Loucy (cell line): ENCODE results near the gene SRGAP1.

Source experiments
- H2AFZ ChIP-seq: fragments of 200-600 bp; sonication (generic); 2 replicates; pipeline ENCODE4 v1.6.0; 2016; ENCODE audit warnings: antibody characterized with exemption, mild to moderate bottlenecking, low read length, moderate library complexity
- H3F3A ChIP-seq: fragments of 200-600 bp; 2 replicates; pipeline ENCODE4 v1.6.0; 2016; ENCODE audit warnings: antibody characterized with exemption, low read depth, mild to moderate bottlenecking
- H3K27me3 ChIP-seq: fragments of 200-600 bp; sonication (generic); 2 replicates; pipeline ENCODE4 v1.6.1; 2014; ENCODE audit warnings: low read length, mild to moderate bottlenecking; ENCODE audit not compliant: insufficient read depth, poor library complexity, severe bottlenecking
- H3K36me3 ChIP-seq: fragments of 200-600 bp; sonication (generic); 2 replicates; pipeline ENCODE4 v1.6.1; 2016; ENCODE audit warnings: low read length; ENCODE audit not compliant: insufficient read depth
- H3K4me1 ChIP-seq: fragments of 200-600 bp; sonication (generic); 2 replicates; pipeline ENCODE4 v1.5.1; 2014; ENCODE audit warnings: low read length, mild to moderate bottlenecking; ENCODE audit not compliant: insufficient read depth, poor library complexity, severe bottlenecking
- H3K4me2 ChIP-seq: fragments of 200-600 bp; sonication (generic); 2 replicates; pipeline ENCODE4 v1.6.0; 2014; ENCODE audit warnings: antibody characterized with exemption, low read length, low read depth, mild to moderate bottlenecking; ENCODE audit not compliant: poor library complexity, severe bottlenecking
- H3K4me3 ChIP-seq: fragments of 200-600 bp; sonication (generic); 2 replicates; pipeline ENCODE4 v1.5.1; 2014; ENCODE audit warnings: low read length, mild to moderate bottlenecking, mixed read lengths; ENCODE audit not compliant: poor library complexity, severe bottlenecking
- H3K79me2 ChIP-seq: fragments of 200-600 bp; sonication (generic); 2 replicates; pipeline ENCODE4 v1.6.1; 2014; ENCODE audit warnings: low read length; ENCODE audit not compliant: insufficient read depth
- H3K9ac ChIP-seq: fragments of 200-600 bp; sonication (generic); 2 replicates; pipeline ENCODE4 v1.6.0; 2014; ENCODE audit warnings: mild to moderate bottlenecking, low read depth, low read length, moderate library complexity; ENCODE audit not compliant: poor library complexity, severe bottlenecking
- H3K9me2 ChIP-seq: fragments of 200-600 bp; sonication (generic); replicated peaks from 2 replicates; pipeline ENCODE4 v1.6.1; 2016; ENCODE audit warnings: low read depth, low read length, mixed read lengths
- H3K9me3 ChIP-seq: fragments of 200-600 bp; sonication (generic); 2 replicates; pipeline ENCODE4 v1.6.1; 2014; ENCODE audit warnings: mild to moderate bottlenecking, antibody characterized with exemption, low read length, low read depth; ENCODE audit not compliant: insufficient read depth
- H4K20me1 ChIP-seq: fragments of 200-600 bp; sonication (generic); 2 replicates; pipeline ENCODE4 v1.6.0; 2014; ENCODE audit warnings: antibody characterized with exemption, low read length, mild to moderate bottlenecking; ENCODE audit not compliant: insufficient read depth, poor library complexity, severe bottlenecking
- EZH2phosphoT487 ChIP-seq: fragments of 200-600 bp; IDR thresholded peaks from 2 replicates; pipeline ENCODE4 v1.6.1; 2018; ENCODE audit warnings: antibody characterized with exemption, mild to moderate bottlenecking, moderate library complexity, borderline replicate concordance
- TF ChIP-seq, protein P1 (sequence below): fragments of 200-600 bp; sonication (generic); conservative IDR thresholded peaks from 2 replicates; pipeline ENCODE4 v1.5.1; 2014; ENCODE audit warnings: mild to moderate bottlenecking, antibody characterized with exemption, low read length

Gene SRGAP1

GRCh38 chr12:64147875-64148274, 303.4 kb downstream of the SRGAP1 start:
- Histone ChIP-seq H3K79me2 (no peaks in the 10 kb centered on the region), H3F3A (no peaks in the 10 kb centered on the region), H3K4me1 (no peaks in the 10 kb centered on the region), H3K9me2 (no peaks in the 10 kb centered on the region), H3K9me3 (no peaks in the 10 kb centered on the region), H3K36me3 (no peaks in the 10 kb centered on the region), H3K27me3 (no peaks in the 10 kb centered on the region), H3K9ac (no peak overlapping the region), H3K4me2 (no peak overlapping the region), H2AFZ (0 out of 2 replicates have a peak overlapping the region, but pooled peaks have one; percentile 45), H3K4me3 (no peak overlapping the region), H4K20me1 (no peaks in the 10 kb centered on the region)
- TF ChIP-seq, protein P1, sequence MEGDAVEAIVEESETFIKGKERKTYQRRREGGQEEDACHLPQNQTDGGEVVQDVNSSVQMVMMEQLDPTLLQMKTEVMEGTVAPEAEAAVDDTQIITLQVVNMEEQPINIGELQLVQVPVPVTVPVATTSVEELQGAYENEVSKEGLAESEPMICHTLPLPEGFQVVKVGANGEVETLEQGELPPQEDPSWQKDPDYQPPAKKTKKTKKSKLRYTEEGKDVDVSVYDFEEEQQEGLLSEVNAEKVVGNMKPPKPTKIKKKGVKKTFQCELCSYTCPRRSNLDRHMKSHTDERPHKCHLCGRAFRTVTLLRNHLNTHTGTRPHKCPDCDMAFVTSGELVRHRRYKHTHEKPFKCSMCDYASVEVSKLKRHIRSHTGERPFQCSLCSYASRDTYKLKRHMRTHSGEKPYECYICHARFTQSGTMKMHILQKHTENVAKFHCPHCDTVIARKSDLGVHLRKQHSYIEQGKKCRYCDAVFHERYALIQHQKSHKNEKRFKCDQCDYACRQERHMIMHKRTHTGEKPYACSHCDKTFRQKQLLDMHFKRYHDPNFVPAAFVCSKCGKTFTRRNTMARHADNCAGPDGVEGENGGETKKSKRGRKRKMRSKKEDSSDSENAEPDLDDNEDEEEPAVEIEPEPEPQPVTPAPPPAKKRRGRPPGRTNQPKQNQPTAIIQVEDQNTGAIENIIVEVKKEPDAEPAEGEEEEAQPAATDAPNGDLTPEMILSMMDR, result no peak
- no peak for TF ChIP-seq EZH2phosphoT487

DNA sequence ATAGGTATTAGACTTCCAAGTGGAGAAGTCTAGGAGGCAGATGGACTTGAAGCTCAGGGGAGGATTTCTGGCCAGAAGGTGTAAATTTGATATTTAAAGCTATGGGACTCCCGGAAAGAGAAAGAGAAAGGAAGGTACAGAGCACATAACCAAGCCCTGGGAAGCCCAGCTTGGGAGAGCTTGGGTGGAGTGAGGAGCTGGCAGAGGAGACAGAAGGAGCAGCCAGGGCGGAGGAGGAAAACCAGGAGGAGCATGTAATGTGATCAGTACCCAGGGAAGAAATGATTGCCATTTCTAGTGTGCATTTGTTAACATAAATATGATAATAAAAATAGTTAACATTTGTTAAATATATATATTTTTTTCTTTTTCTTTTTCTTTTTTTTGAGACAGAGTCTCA, 310.2 kb downstream of the SRGAP1 start:
- H3K27me3 ChIP-seq, result no peaks in the 10 kb centered on the region
- no peak overlapping the region for H3K4me2 ChIP-seq
- H3K36me3 ChIP-seq, result no peaks in the 10 kb centered on the region
- no peaks in the 10 kb centered on the region for H3K9me3 ChIP-seq
- no peak overlapping the region for H3K9ac ChIP-seq
- no peaks in the 10 kb centered on the region for H3K4me1 ChIP-seq
- no peak overlapping the region for H2AFZ ChIP-seq
- H3K9me2 ChIP-seq, result no peaks in the 10 kb centered on the region
- no peak overlapping the region for H3K4me3 ChIP-seq
- no peaks in the 10 kb centered on the region for H3K79me2 ChIP-seq
- H3F3A ChIP-seq, result no peaks in the 10 kb centered on the region
- H4K20me1 ChIP-seq, result no peaks in the 10 kb centered on the region
- TF ChIP-seq, protein P1, result no peak
- TF ChIP-seq EZH2phosphoT487, result no peak

GRCh38 chr12:64157110-64157509, 312.6 kb downstream of the SRGAP1 start:
- Histone ChIP-seq H3K4me2 (no peak overlapping the region), H3K9ac (no peak overlapping the region), H3K27me3 (no peaks in the 10 kb centered on the region), H2AFZ (no peak overlapping the region), H3K9me2 (no peaks in the 10 kb centered on the region), H3K9me3 (no peaks in the 10 kb centered on the region), H4K20me1 (no peaks in the 10 kb centered on the region), H3K4me3 (no peak overlapping the region), H3K4me1 (no peaks in the 10 kb centered on the region), H3K79me2 (no peaks in the 10 kb centered on the region), H3F3A (no peaks in the 10 kb centered on the region), H3K36me3 (no peaks in the 10 kb centered on the region)
- TF ChIP-seq, protein P1, result no peak
- no peak for TF ChIP-seq EZH2phosphoT487
